Measurements from ENCODE around the gene BCAN.

DNA sequence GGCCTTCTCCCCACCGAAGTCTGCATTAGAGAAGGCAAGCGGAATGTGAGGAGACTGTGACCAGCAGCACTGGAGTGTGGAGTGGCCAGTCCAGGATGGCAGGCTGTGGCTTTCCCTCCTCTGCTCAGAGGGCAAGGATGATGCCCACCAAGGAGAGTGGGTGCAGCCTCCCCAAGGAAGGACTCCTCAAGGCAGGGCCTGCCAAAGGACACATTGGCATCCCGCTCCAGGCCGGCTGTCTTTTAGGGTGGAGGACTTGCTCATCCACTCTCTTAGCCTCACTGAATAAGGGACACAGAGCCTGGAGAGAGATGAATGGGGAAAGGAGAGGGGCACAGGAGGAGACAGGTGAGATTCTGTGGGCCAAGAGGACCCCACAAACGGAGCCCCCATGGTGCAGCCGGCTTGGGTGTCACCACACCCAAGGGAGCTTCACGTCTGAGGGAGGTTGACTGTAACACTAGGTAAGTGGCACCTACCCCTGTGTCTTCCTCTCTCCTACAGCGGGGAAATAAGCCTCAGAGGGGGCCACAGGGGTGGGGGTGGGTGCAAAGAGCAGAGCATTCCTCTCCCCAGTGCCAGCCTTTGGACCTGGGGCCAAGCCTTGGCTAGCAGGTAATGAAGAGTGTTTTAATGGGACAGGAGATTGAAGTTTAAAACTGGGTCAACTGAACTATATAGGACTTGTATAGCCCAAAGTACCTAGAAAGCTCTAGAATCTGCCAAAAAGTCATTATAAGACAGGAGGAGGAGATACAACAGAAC is 39.5 kb downstream of the BCAN start:
- TF ChIP-seq, protein P1, sequence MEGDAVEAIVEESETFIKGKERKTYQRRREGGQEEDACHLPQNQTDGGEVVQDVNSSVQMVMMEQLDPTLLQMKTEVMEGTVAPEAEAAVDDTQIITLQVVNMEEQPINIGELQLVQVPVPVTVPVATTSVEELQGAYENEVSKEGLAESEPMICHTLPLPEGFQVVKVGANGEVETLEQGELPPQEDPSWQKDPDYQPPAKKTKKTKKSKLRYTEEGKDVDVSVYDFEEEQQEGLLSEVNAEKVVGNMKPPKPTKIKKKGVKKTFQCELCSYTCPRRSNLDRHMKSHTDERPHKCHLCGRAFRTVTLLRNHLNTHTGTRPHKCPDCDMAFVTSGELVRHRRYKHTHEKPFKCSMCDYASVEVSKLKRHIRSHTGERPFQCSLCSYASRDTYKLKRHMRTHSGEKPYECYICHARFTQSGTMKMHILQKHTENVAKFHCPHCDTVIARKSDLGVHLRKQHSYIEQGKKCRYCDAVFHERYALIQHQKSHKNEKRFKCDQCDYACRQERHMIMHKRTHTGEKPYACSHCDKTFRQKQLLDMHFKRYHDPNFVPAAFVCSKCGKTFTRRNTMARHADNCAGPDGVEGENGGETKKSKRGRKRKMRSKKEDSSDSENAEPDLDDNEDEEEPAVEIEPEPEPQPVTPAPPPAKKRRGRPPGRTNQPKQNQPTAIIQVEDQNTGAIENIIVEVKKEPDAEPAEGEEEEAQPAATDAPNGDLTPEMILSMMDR (IDR thresholded peaks at IDR 0.05; ENCODE audit: low read depth, low read length, poor library complexity, severe bottlenecking), result no peak
- no peak for TF ChIP-seq EZH2phosphoT487 (IDR thresholded peaks at IDR 0.05; ENCODE audit: borderline replicate concordance, low read length)
